GM12891 (cell line): ENCODE data around the gene HNRNPM.

Experiments used
- POLR2A ChIP-seq: IDR thresholded peaks from 2 replicates; pipeline ENCODE4 v1.6.1; 2011; ENCODE audit warnings: low read depth, low read length, control low read depth
- POLR2AphosphoS5 ChIP-seq: IDR thresholded peaks from 2 replicates; pipeline ENCODE4 v1.6.1; 2011; ENCODE audit warnings: low read depth, low read length, control low read depth
- POU2F2 ChIP-seq: IDR thresholded peaks from 2 replicates; pipeline ENCODE4 v1.6.1; 2011; ENCODE audit warnings: low read depth, mild to moderate bottlenecking, control low read depth, low read length, moderate library complexity
- TAF1 ChIP-seq: IDR thresholded peaks from 2 replicates; pipeline ENCODE4 v1.6.1; 2011; ENCODE audit warnings: low read depth, low read length, control low read depth

DNA sequence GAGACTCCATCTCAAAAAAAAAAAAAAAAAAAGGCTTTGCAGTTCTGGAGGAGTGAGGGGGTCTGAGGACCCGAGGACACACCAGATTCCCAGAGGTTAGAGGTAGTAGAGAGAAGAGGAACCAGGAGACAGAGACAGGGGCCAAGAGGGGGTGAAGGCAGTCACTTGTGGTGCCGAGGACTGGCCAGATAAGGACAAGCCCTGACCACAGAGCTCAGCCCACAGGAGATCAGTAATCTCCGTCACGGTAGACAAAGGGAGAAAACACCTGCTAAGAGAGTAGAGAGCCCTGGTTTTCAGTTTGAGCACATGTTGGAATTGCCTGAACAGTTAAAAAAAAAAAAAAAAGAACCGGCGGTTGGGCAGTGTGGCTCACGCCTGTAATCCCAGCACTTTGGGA, 59.4 kb downstream of the HNRNPM start:
- TF ChIP-seq POLR2AphosphoS5 (no peak), POLR2A (no peak), POU2F2 (no peak), TAF1 (no peak)
